CD14-positive monocyte (primary cell): Measurements from ENCODE around the gene CNTN6. TPM values are rescaled to one million over a fixed set of nuclear protein-coding genes. Genes with fewer than 3 reads are reported as not detected.

Experiments
- DNase-seq, 3 donors: peaks; one replicate each; pipeline ENCODE4 v3.0.0-alpha.2; 2011 to 2022
- H2AFZ ChIP-seq: 2 replicates; pipeline ENCODE4 v1.6.0; 2012; ENCODE audit warnings: mild to moderate bottlenecking, low read depth, low read length, inconsistent platforms; ENCODE audit not compliant: insufficient read depth, poor library complexity, severe bottlenecking
- H3K27ac ChIP-seq, 2 donors: 1 replicate in 1 of 2; 2 replicates in 1 of 2; pipeline ENCODE4 v1.5.1; 2012 to 2013; ENCODE audit warnings: low read length in 2 of 2, control low read depth in 1 of 2, inconsistent platforms in 1 of 2, low read depth in 1 of 2, mild to moderate bottlenecking in 1 of 2
- H3K27me3 ChIP-seq, 2 donors: one replicate each; pipeline versions ENCODE4 v1.6.0 to v1.6.1; 2011 to 2013; ENCODE audit warnings: low read length in 2 of 2; ENCODE audit not compliant: control insufficient read depth in 2 of 2, insufficient read depth in 2 of 2
- H3K36me3 ChIP-seq, 2 donors: replicated peaks in 1 of 2; 1 replicate in 1 of 2; 2 replicates in 1 of 2; pipeline versions ENCODE4 v1.5.1 to v1.6.1; 2012 to 2013; ENCODE audit warnings: low read length in 2 of 2, control low read depth in 1 of 2, inconsistent platforms in 1 of 2, mild to moderate bottlenecking in 1 of 2; ENCODE audit not compliant: insufficient read depth in 2 of 2, control insufficient read depth in 1 of 2
- H3K4me1 ChIP-seq, 2 donors: 1 replicate in 1 of 2; 2 replicates in 1 of 2; pipeline versions ENCODE4 v1.5.1 to v1.6.1; 2012 to 2013; ENCODE audit warnings: low read length in 2 of 2, control low read depth in 1 of 2, inconsistent platforms in 1 of 2, mild to moderate bottlenecking in 1 of 2, moderate library complexity in 1 of 2; ENCODE audit not compliant: insufficient read depth in 2 of 2, control insufficient read depth in 1 of 2
- H3K4me2 ChIP-seq: replicated peaks from 2 replicates; pipeline ENCODE3; 2012; ENCODE audit warnings: low read length, moderate library complexity, mild to moderate bottlenecking; ENCODE audit not compliant: poor library complexity, severe bottlenecking; ENCODE audit errors: extremely low read depth
- H3K4me3 ChIP-seq, 3 experiments: fragments of 200-600 bp in 1 of 3; sonication (generic) in 1 of 3; replicated peaks in 1 of 3; 1 replicate in 2 of 3; 2 replicates in 1 of 3; pipeline ENCODE4 v1.5.1; 2011 to 2013; ENCODE audit warnings: low read length in 3 of 3, mild to moderate bottlenecking in 3 of 3, control low read depth in 2 of 3, low read depth in 2 of 3, inconsistent platforms in 1 of 3, moderate library complexity in 1 of 3
- H3K79me2 ChIP-seq: 2 replicates; pipeline ENCODE4 v1.6.0; 2012; ENCODE audit warnings: mild to moderate bottlenecking, control low read depth, inconsistent platforms, low read length, moderate library complexity; ENCODE audit not compliant: insufficient read depth
- H3K9ac ChIP-seq: 2 replicates; pipeline ENCODE4 v1.6.0; 2017; ENCODE audit warnings: low read length, mild to moderate bottlenecking; ENCODE audit not compliant: insufficient read depth, poor library complexity, severe bottlenecking
- H3K9me3 ChIP-seq, 2 donors: replicated peaks in 1 of 2; 1 replicate in 1 of 2; 2 replicates in 1 of 2; pipeline versions ENCODE4 v1.5.1 to v1.6.1; 2012 to 2013; ENCODE audit warnings: low read length in 2 of 2, control low read depth in 1 of 2; ENCODE audit not compliant: control insufficient read depth in 1 of 2, insufficient read depth in 1 of 2
- H4K20me1 ChIP-seq: 2 replicates; pipeline ENCODE4 v1.6.0; 2012; ENCODE audit warnings: mild to moderate bottlenecking, low read length, control low read depth, moderate library complexity; ENCODE audit not compliant: insufficient read depth
- H3K27ac Mint-ChIP-seq, 7 donors: one replicate each; pipeline ENCODE4 v1.8.0; 2020; ENCODE audit warnings: mild to moderate bottlenecking in 7 of 7, mixed read lengths in 7 of 7, moderate library complexity in 6 of 7, inconsistent platforms in 2 of 7
- H3K27me3 Mint-ChIP-seq, 3 donors: one replicate each; pipeline ENCODE4 v1.8.0; 2021 to 2022; ENCODE audit warnings: low read depth in 3 of 3, mild to moderate bottlenecking in 3 of 3, mixed read lengths in 3 of 3, moderate library complexity in 3 of 3, inconsistent platforms in 1 of 3
- H3K36me3 Mint-ChIP-seq, 2 donors: one replicate each; pipeline ENCODE4 v1.8.0; 2020; ENCODE audit warnings: mixed read lengths in 2 of 2, inconsistent platforms in 1 of 2, mild to moderate bottlenecking in 1 of 2
- H3K4me1 Mint-ChIP-seq: one replicate; pipeline ENCODE4 v1.8.0; 2020; ENCODE audit warnings: mild to moderate bottlenecking, mixed read lengths
- H3K4me3 Mint-ChIP-seq, 2 donors: one replicate each; pipeline ENCODE4 v1.8.0; 2020; ENCODE audit warnings: mild to moderate bottlenecking in 2 of 2, mixed read lengths in 2 of 2, moderate library complexity in 1 of 2
- H3K9me3 Mint-ChIP-seq, 7 donors: one replicate each; pipeline ENCODE4 v1.8.0; 2020 to 2022; ENCODE audit warnings: mixed read lengths in 7 of 7, mild to moderate bottlenecking in 6 of 7, moderate library complexity in 6 of 7, inconsistent platforms in 2 of 7
- CTCF ChIP-seq: fragments of 200-600 bp; IDR thresholded peaks from one replicate; pipeline ENCODE4 v1.8.0; 2022; ENCODE audit warnings: antibody characterized with exemption, mild to moderate bottlenecking
- WGBS: methylation state at CpG from one replicate; pipeline ENCODE4 v1.1.5; 2013; ENCODE audit warnings: missing lambda C conversion rate; ENCODE audit not compliant: insufficient coverage; 5-methylcytosine and 5-hydroxymethylcytosine counted together
- intact Hi-C, 2 donors: fragments of 100-400 bp; cut with micrococcal nuclease; formaldehyde crosslinking; loops; one replicate each; pipeline versions ENCODE4 v1.15.0 to v1.15.1; 2023
- polyA plus RNA-seq, 3 donors: library from polyadenylated mRNA; depleted of rRNA in 1 of 3; unstranded in 2 of 3; stranded (reverse) in 1 of 3; fragments of 300-500 nt in 2 of 3; fragments of >200 nt in 1 of 3; fragmentation: Illumina TruSeq in 2 of 3; gene quantifications; 1 replicate in 2 of 3; 2 replicates in 1 of 3; pipeline ENCODE4 v1.2.3, GENCODE V29; 2012 to 2021

Gene CNTN6
- polyA plus RNA-seq, 3 donors, result not detected

GRCh38 chr3:1164101-1164500 is 71.3 kb downstream of the CNTN6 start:
- H3K9ac ChIP-seq, result no peak overlapping the region
- no peak overlapping the region for H3K27ac ChIP-seq
- no peaks in the 10 kb centered on the region for H3K4me1 ChIP-seq
- no peaks in the 10 kb centered on the region for H3K36me3 Mint-ChIP-seq
- H3K4me2 ChIP-seq, result no peak overlapping the region
- 80% methylated on average over 1 of the region's 2 CpGs for WGBS
- DNase-seq, result no peak
- H3K4me3 ChIP-seq, result no peak overlapping the region
- no peak overlapping the region for H3K27ac Mint-ChIP-seq
- no peaks in the 10 kb centered on the region for H3K79me2 ChIP-seq
- no peaks in the 10 kb centered on the region for H3K27me3 ChIP-seq
- peaks cover 0 to 1% of the 10 kb centered on the region in 2 donors for H3K9me3 ChIP-seq
- no peaks in the 10 kb centered on the region for H3K36me3 ChIP-seq
- no peaks in the 10 kb centered on the region for H4K20me1 ChIP-seq
- no peak overlapping the region for H3K4me3 Mint-ChIP-seq
- TF ChIP-seq CTCF, result no peak
- peaks cover 0 to 9% (median 5%) of the 10 kb centered on the region in 7 donors for H3K9me3 Mint-ChIP-seq
- intact Hi-C loops, result no loop called here
- H3K4me1 Mint-ChIP-seq, result no peaks in the 10 kb centered on the region
- H2AFZ ChIP-seq, result no peak overlapping the region
- no peaks in the 10 kb centered on the region for H3K27me3 Mint-ChIP-seq

GRCh38 chr3:1171320-1171719 is 78.5 kb downstream of the CNTN6 start:
- no peak overlapping the region for H3K9ac ChIP-seq
- H3K27me3 Mint-ChIP-seq, result peaks cover 0 to 2% (median 0%) of the 10 kb centered on the region in 3 donors
- H3K36me3 ChIP-seq, result no peaks in the 10 kb centered on the region
- no peak overlapping the region for H2AFZ ChIP-seq
- no peaks in the 10 kb centered on the region for H3K79me2 ChIP-seq
- H3K27ac ChIP-seq, result no peak overlapping the region
- H3K4me3 Mint-ChIP-seq, result no peak overlapping the region
- WGBS, result 87% methylated on average over 3 of the region's 3 CpGs
- H3K27me3 ChIP-seq, result no peaks in the 10 kb centered on the region
- H3K27ac Mint-ChIP-seq, result no peak overlapping the region
- H3K4me3 ChIP-seq, result no peak overlapping the region
- H3K9me3 Mint-ChIP-seq, result peaks cover 0 to 10% (median 5%) of the 10 kb centered on the region in 7 donors
- H3K4me1 Mint-ChIP-seq, result no peaks in the 10 kb centered on the region
- H3K4me2 ChIP-seq, result no peak overlapping the region
- intact Hi-C loops, result no loop called here
- no peaks in the 10 kb centered on the region for H3K36me3 Mint-ChIP-seq
- DNase-seq, result no peak
- TF ChIP-seq CTCF, result no peak
- H3K4me1 ChIP-seq, result no peaks in the 10 kb centered on the region
- no peaks in the 10 kb centered on the region for H4K20me1 ChIP-seq
- peaks cover 3 to 4% of the 10 kb centered on the region in 2 donors for H3K9me3 ChIP-seq
